ENCODE data around the gene STOML2. TPM values are rescaled to one million over a fixed set of nuclear protein-coding genes. Genes with fewer than 3 reads are reported as not detected.

The STOML2 gene
- total RNA-seq, 1 experiment from 2014 or later: 97.3 TPM

DNA sequence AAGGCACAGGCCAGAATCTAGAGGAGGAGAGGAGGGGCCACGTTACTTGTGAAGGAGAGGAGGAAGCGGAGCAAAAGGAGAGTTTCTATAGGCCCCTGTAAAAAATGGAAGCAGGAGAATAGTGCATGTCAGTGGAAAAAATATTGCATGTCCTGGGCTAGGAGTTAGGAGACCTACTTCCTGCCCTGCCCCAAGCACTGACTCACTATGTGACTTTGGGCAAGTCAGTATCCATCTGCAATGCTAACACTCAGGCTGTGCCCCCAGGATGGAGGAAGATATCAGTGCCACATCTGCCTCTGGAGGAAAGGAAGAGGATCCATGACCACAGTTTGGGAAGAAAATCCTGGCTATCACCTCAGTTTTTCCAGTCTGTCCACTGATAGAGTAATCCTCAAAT lies 13.5 kb downstream of the STOML2 start:
- TF ChIP-seq, protein P1, sequence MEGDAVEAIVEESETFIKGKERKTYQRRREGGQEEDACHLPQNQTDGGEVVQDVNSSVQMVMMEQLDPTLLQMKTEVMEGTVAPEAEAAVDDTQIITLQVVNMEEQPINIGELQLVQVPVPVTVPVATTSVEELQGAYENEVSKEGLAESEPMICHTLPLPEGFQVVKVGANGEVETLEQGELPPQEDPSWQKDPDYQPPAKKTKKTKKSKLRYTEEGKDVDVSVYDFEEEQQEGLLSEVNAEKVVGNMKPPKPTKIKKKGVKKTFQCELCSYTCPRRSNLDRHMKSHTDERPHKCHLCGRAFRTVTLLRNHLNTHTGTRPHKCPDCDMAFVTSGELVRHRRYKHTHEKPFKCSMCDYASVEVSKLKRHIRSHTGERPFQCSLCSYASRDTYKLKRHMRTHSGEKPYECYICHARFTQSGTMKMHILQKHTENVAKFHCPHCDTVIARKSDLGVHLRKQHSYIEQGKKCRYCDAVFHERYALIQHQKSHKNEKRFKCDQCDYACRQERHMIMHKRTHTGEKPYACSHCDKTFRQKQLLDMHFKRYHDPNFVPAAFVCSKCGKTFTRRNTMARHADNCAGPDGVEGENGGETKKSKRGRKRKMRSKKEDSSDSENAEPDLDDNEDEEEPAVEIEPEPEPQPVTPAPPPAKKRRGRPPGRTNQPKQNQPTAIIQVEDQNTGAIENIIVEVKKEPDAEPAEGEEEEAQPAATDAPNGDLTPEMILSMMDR (IDR thresholded peaks at IDR 0.05; ENCODE audit: unreplicated experiment): no peak
- H3K4me1 Mint-ChIP-seq (ENCODE audit: low read depth, unreplicated experiment): no peaks in the 10 kb centered on the region
- H3K4me3 Mint-ChIP-seq (ENCODE audit: low read depth, unreplicated experiment): no peak overlapping the region
- no TSS peak for BruUV-seq (replicated peaks)
- CTCF ChIA-PET: no interaction called here
- intact Hi-C loops (cut with micrococcal nuclease; ENCODE audit: unreplicated experiment): no loop called here
- no peak for DNase-seq
- H3K36me3 Mint-ChIP-seq (ENCODE audit: insufficient read depth, unreplicated experiment): no peaks in the 10 kb centered on the region
- no peak overlapping the region for H3K27ac Mint-ChIP-seq (ENCODE audit: unreplicated experiment)
- H3K9me3 Mint-ChIP-seq (ENCODE audit: low read depth, unreplicated experiment): no peaks in the 10 kb centered on the region
- no peaks in the 10 kb centered on the region for H3K27me3 Mint-ChIP-seq (ENCODE audit: unreplicated experiment)

DNA sequence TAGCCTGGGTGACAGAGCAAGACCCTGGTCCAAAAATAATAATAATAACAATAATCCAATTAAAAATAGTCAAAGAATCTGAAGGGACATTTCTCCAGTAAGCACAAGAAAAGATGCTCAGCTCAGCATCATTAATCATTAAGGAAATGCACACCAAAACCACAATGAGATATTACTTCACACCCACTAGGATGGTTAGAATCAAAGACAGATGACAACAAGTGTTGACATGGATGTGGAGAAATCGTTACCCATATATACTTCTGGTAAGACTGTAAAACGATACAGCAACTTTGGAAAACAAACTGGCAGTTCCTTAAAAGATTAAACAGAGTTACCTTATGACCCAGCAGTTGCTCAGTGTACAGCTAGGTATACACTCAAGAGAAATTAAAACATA lies 17.9 kb downstream of the STOML2 start:
- TF ChIP-seq, protein P1 (IDR thresholded peaks at IDR 0.05; ENCODE audit: unreplicated experiment): no peak
- H3K36me3 Mint-ChIP-seq (ENCODE audit: insufficient read depth, unreplicated experiment): peaks cover 4% of the 10 kb centered on the region
- intact Hi-C loops (cut with micrococcal nuclease; ENCODE audit: unreplicated experiment): no loop called here
- DNase-seq: no peak
- H3K4me1 Mint-ChIP-seq (ENCODE audit: low read depth, unreplicated experiment): peaks cover 4% of the 10 kb centered on the region
- no peaks in the 10 kb centered on the region for H3K27me3 Mint-ChIP-seq (ENCODE audit: unreplicated experiment)
- no peak overlapping the region for H3K4me3 Mint-ChIP-seq (ENCODE audit: low read depth, unreplicated experiment)
- no peaks in the 10 kb centered on the region for H3K9me3 Mint-ChIP-seq (ENCODE audit: low read depth, unreplicated experiment)
- CTCF ChIA-PET: no interaction called here
- no peak overlapping the region for H3K27ac Mint-ChIP-seq (ENCODE audit: unreplicated experiment)
- BruUV-seq (replicated peaks): no TSS peak

DNA sequence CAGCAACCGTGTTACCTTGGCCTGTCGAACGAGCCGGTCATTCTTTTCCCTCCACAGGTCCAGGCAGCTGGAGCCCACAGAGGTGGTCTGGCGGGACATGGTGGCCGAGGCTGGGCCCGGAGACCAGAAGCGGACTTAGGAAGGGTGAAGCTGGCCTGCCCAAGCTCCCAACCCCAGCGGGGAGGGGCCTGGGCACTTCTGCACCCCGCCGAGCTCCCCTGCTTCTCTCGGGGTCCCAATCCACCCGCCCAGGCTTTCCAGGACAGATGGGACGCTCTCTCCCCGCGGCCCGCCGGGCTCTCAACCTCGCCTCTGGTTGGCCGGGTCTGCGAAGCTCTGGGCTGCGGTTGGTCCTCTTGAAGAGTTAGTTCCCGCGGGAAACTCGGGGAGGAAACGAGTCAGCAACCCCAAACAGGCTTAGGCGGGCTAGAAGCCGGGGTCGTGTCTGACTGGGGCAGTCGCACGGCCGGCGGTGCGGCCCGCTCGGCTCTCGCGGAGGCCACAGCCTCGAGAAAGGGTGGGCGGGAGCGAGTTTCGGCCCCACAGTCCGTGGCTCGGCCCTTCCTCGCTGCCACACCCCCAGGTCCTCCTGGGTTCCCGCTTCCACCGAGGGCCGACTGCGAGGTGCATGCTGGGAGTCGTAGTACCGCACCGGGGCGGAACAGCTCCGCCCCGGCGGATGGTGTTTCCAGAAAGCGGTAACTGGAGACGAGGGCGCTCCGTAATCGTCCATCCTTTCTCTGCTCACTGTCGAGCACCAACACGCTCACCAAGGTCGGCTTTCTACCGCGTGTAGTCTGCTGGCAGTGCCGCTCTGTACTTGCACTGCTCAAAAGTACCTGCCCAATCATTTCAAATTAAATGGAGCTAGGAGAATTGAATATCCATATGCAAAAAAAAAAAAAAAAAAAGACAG lies 23.2 kb downstream of the STOML2 start, which contains the start of gene FANCG:
Gene FANCG (minus strand): TSS at position 517 of the 916 bp plus-strand sequence. CDS start 418 bp downstream, at position 99.
- H3K27me3 Mint-ChIP-seq (ENCODE audit: unreplicated experiment): no peaks in the 10 kb centered on the region
- peak; percentile 84 for DNase-seq
- peak within 1 kb of the TSS; percentile 81 for H3K4me3 Mint-ChIP-seq (ENCODE audit: low read depth, unreplicated experiment)
- H3K9me3 Mint-ChIP-seq (ENCODE audit: low read depth, unreplicated experiment): no peaks in the 10 kb centered on the region
- TF ChIP-seq, protein P1 (IDR thresholded peaks at IDR 0.05; ENCODE audit: unreplicated experiment): no peak
- BruUV-seq (replicated peaks): no TSS peak
- H3K27ac Mint-ChIP-seq (ENCODE audit: unreplicated experiment): peak within 1 kb of the TSS; percentile 67
- CTCF ChIA-PET: interaction anchor here (0.6 to 0.9 kb wide), 9 partner anchors 8 to 431 kb away, joined by 3 to 9 read pairs (median 4); partner anchors contain the start of genes STOML2 and UNC13B
- peaks cover 18% of the 10 kb centered on the region for H3K4me1 Mint-ChIP-seq (ENCODE audit: low read depth, unreplicated experiment)
- H3K36me3 Mint-ChIP-seq (ENCODE audit: insufficient read depth, unreplicated experiment): peaks cover 19% of the 10 kb centered on the region
- intact Hi-C loops (cut with micrococcal nuclease; ENCODE audit: unreplicated experiment): no loop called here

DNA sequence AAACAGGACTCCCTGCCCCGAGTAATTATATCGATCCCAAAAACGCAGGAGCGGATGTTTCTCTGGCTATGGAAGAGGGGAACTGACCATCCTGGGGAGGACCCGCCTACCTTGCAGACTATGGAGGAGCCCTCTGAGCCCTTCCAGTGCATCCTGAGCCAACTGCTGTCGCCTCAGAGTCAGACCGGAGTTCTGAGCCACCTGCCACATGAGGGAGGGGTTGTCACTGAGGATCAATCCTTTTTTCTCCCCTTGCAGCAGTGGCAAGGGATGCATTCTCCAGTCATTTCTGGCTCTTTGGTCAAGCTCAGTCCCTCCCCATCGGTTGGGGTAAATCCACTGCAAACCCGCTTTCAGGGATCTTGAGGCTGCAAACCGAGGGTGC lies 23.9 kb downstream of the STOML2 start:
- H3K4me3 Mint-ChIP-seq (ENCODE audit: low read depth, unreplicated experiment): peak overlapping the region; percentile 81
- TF ChIP-seq, protein P1 (IDR thresholded peaks at IDR 0.05; ENCODE audit: unreplicated experiment): no peak
- TSS peak; percentile 52 for BruUV-seq (replicated peaks)
- intact Hi-C loops (cut with micrococcal nuclease; ENCODE audit: unreplicated experiment): no loop called here
- H3K4me1 Mint-ChIP-seq (ENCODE audit: low read depth, unreplicated experiment): peaks cover 18% of the 10 kb centered on the region
- DNase-seq: no peak
- CTCF ChIA-PET: interaction anchor here (0.9 kb wide), 1 partner anchor 27 kb away, joined by 3 read pairs; no protein-coding TSS in a partner anchor
- no peaks in the 10 kb centered on the region for H3K27me3 Mint-ChIP-seq (ENCODE audit: unreplicated experiment)
- peak overlapping the region; percentile 67 for H3K27ac Mint-ChIP-seq (ENCODE audit: unreplicated experiment)
- peaks cover 19% of the 10 kb centered on the region for H3K36me3 Mint-ChIP-seq (ENCODE audit: insufficient read depth, unreplicated experiment)
- H3K9me3 Mint-ChIP-seq (ENCODE audit: low read depth, unreplicated experiment): no peaks in the 10 kb centered on the region

Data from Calu3 (cell line).